ENCODE results near the gene ANAPC2.

ANAPC2 gene

GRCh38 chr9:137191691-137192447, 3.5 kb upstream of the ANAPC2 start:
- no peak for DNase-seq (ENCODE audit: low spot score)

- DNase-seq (ENCODE audit: low spot score): no peak
These were observed 2.9 kb upstream of the ANAPC2 start for GRCh38 chr9:137191245-137191644.

DNA sequence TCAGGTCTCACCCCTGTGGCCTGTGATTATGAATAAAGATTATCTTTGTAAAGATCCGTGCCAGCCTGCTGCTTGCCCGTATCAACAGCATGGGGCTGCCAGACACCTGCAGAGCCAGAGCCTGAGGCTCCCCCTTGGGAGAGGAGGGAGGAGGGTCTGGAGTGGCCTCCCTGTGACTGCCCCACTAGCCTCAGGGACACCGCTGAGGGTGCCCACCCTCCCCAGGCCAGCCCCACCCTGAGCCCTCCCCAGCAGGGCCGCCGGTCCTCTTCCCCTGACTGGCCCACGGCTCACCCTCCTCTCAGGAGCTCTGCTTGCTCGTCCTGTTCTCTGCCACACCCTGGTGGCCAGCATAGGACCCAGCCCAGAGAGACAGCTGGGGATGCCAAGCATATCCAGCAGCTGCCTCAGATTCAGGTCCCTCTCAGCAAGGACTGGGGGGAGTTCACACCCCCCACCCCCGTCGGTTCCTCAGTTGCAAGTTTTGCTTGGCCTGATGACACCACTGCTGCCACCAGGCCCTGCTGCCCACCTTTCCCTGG, 2.0 kb upstream of the ANAPC2 start:
- DNase-seq (ENCODE audit: low spot score): no peak

- DNase-seq (ENCODE audit: low spot score): no peak
These were observed 1.2 kb upstream of the ANAPC2 start for GRCh38 chr9:137189297-137190295.

DNA sequence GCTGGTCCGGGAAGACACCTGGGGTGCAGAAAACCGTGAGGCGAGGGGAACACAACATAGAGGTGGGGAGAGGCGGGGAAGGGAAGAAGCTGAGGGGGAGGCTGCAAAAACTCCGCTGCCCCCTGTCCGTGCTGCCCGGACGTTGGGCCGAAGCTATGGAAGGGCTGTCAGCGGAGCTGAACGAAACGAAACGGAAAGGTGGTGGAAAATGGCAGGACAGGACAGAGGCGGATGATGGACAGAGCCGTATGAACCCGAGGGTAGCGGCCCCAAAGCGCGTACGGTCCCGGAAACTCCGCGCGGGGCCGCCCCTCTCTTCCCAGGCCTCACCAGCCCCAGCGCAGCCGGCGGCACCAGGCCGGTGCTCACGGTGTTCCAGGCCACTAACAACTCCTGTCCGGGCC, 272 bp downstream of the ANAPC2 start:
- DNase-seq (ENCODE audit: low spot score): no peak

DNA sequence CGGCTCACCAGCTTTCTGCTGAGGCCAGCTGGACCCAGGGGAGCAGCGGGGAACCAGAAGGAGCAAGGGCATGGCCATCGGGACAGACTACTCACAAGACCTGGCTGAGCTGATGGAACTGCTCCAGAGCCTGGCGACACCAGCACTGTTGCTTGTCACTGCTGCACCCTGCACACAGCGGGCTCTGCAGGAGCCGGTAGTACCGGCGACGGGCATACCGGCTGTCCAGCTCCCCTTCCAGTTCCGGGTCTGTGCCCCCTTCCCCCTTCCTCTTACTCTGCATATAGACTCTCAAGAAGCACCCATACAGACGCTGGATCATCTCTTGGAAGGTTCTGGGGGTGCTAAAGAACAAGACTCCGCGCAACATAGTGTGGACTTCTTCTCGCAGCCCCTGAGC, 974 bp downstream of the ANAPC2 start:
- no peak for DNase-seq (ENCODE audit: low spot score)

DNA sequence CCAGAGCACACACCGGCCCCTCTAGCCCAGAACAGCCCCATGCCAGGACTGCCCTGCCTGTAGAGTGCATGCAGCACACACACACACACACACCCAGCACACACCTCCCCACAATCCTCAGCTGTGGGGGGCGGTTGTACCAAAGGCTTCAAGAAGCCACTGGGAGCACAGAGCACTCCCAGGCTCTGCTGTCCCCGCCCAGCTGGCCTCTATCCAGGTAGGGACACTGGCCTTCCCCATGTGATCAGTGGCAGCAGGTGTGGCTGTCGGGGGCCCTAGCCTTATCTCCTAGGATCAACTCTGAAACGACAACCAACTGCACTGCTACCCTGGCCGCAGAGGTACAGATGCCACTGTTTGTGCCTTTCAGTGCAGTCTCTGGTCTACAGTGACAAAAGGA, 2.0 kb downstream of the ANAPC2 start:
- no peak for DNase-seq (ENCODE audit: low spot score)

- no peak for DNase-seq (ENCODE audit: low spot score)
These were observed 2.4 kb downstream of the ANAPC2 start for GRCh38 chr9:137185921-137186320.

GRCh38 chr9:137184881-137185660, 3.3 kb downstream of the ANAPC2 start:
- no peak for DNase-seq (ENCODE audit: low spot score)

- DNase-seq (ENCODE audit: low spot score): no peak
These were observed 4.3 kb downstream of the ANAPC2 start for GRCh38 chr9:137183980-137184595.

- DNase-seq (ENCODE audit: low spot score): no peak
These were observed 5.5 kb downstream of the ANAPC2 start for GRCh38 chr9:137182836-137183235.

GRCh38 chr9:137181680-137182079, 6.7 kb downstream of the ANAPC2 start:
- no peak for DNase-seq (ENCODE audit: low spot score)

DNA sequence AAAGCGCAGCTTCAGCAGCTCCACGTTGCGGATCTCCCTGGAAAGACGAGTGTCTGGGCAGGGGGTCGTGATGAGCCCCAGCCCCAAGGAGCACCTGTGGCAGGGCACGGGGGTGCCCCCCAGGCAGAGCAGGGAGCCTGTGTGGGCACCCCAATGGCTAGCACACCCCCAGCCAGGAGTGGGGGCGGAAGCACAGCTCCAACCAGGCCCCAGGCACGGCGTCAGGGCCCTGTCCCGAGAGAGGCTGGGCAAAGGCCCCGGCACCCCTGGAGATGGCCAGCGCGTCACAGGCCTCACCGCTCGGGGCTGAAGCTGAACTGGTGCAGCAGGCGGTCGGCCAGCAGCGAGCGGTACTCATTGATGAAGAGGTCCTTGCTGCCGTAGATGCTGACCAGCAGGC, 7.9 kb downstream of the ANAPC2 start:
- no peak for DNase-seq (ENCODE audit: low spot score)

- no peak for DNase-seq (ENCODE audit: low spot score)
These were observed 8.6 kb downstream of the ANAPC2 start for GRCh38 chr9:137179761-137180160.

DNA sequence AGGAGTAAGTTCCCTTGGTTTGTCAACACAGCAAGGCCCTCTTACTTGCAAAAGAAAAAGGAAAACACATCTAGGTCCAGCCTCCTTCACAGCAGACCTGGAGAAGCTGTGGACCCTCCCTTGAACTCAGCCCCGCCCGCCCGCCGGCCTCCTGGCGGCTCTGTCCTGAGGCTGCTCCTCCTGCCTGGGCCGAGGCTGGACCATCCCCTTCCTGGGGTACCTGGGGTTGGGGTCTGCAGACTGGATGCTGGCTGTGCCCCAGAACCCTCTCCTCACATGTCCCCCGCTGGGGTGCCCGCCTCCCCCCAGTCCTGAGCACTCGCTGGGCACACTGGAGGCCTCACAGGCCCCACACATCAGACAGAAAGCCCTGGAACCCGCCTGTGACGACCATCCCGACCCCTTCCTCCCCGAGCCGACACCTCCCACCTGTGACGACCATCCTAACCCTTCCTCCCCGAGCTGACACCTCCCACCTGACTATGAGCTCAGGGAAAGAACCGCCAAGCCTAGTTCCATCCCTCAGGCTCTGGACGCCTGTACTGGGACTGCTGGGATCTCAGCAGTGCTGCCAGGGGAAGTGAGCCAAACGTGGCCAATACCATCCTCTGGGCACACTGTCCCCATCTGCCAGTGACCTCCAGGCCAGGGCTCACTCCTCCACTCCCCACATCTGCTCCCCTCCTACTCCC, 9.3 kb downstream of the ANAPC2 start:
- no peak for DNase-seq (ENCODE audit: low spot score)

DNA sequence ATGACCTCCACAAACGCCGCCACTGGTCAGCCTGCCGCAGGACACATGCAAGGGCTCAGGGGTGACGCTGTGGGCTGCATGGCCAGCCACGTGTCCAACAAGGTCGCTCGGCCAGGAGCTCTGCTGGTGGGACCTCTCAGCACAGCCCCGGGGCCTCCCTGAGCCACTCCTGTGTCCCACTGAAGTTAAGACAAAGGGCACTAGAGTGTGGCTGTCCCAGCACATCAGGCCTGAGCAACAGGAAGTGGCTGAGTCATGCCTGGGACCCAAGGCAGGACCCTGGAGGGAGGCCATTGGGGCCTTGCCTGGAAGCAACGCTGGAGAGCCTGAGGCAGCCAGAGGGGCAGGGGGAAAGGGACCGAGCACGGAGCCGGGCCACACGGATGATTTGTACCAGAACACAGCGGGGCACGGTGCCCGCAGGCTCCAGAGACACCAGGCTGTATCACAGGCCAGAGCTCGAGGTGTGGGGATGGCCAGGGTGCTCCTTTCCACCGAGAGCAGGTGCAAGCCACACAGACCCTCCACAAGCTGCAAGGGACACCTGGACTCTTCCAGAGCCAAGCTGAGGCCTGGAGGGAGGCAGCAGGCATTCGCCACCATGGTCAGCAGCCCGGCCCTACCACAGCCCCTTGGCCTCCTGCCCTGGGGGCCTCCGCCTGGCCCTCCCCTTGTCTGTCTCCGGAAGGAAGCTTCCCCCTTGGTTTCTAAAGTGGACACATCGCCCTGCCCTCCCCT, 10.0 kb downstream of the ANAPC2 start:
- DNase-seq (ENCODE audit: low spot score): peak; percentile 42

DNA sequence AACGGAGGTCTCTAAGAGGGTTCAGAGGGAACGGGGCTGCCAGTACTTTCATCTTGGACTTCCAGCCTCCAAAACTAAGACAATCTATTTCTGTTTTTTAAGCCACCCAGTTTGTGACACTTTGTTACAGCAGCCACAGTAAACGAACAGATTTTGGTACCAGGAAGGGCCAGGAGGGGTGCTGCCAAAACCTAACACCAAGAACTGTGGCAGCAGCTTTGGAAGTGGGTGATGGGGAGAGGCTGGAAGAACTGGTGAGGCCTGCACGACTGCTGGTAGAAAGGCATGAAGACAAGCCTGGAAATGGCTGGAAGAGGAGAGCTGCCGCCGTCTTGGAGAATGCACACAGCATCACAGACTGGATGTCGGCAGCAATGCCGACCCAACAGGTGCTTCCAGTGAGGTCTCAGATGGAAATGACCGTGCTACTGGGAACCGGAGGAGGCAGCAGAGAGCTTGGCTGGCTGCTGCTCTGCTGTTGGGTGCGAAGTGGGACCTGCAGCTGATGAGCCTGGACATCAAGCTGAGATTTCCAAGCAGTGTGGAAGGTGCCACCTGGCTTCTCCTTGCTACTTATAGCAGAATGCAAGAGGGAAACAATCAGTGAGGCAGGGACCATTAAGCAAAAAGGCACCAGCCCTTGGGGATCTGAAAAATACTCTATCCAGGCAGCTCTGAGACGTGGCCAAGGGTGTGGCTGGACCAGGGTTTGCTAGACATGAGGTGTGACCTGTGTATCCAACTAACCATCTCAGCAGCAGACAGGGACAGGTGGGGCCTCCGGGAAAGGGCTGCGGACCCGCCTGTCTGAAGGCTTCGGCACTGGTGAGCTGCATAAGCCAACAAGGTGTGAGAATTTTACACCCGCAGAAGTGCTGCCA, 11.8 kb downstream of the ANAPC2 start:
- DNase-seq (ENCODE audit: low spot score): no peak

DNA sequence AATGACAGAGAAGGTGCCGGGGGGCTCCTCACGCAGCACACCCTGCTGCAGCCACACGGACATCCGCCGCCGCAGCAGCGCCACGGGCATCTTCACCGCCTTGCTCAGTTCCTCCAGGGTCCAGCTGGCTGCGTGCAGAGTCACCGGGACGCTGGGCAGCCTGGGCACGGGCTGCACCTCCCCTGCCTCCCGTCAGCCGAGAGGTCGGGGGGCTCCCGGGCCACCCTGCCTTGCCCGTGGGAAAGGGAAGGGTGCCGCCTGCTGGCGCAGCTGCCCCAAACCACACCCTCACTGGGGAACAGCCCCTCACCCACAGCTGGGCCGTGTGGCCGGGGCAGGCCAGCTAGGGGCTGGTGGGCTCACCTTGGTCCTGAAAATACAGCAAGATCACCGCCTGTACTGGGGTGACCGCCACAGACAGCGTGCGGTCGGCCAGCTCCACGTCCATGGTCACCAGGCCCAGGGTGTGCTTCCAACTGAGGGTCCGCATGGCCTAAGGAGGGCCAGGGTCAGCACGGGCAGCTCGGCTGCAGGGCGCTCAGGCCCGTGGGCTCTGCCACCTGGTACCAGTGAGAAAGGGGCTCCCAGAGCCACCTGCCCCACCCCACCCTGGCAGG, 12.9 kb downstream of the ANAPC2 start:
- DNase-seq (ENCODE audit: low spot score): no peak
